Neural cell (in vitro differentiated cells): ENCODE data around the gene HS6ST1.
"Not testable (repeated sequence)": the region's sequence is repeated elsewhere in the genome, so short reads cannot be mapped to it uniquely, and the experiment has no call there.

ENCODE experiments used
- CTCF ChIP-seq: fragments of 450-650 bp; IDR thresholded peaks from 2 replicates; pipeline ENCODE4 v1.5.1; 2014; ENCODE audit warnings: antibody characterized with exemption, mild to moderate bottlenecking, moderate library complexity; ENCODE audit not compliant: poor library complexity, severe bottlenecking
- EZH2 ChIP-seq: fragments of 200-600, 300-800 bp; shearing (Covaris generic), sonication (generic); IDR thresholded peaks from 2 replicates; pipeline ENCODE4 v1.6.1; 2014; ENCODE audit warnings: antibody characterized with exemption, low read length, borderline replicate concordance, mild to moderate bottlenecking; ENCODE audit not compliant: insufficient read depth, poor library complexity, severe bottlenecking
- MXI1 ChIP-seq: fragments of 450-650 bp; conservative IDR thresholded peaks from 2 replicates; pipeline ENCODE4 v1.6.1; 2014; ENCODE audit warnings: antibody characterized with exemption, mild to moderate bottlenecking; ENCODE audit not compliant: poor library complexity, severe bottlenecking
- POLR2AphosphoS5 ChIP-seq: IDR thresholded peaks from 2 replicates; pipeline ENCODE4 v1.6.1; 2012
- RAD21 ChIP-seq: fragments of 450-650 bp; conservative IDR thresholded peaks from 2 replicates; pipeline ENCODE4 v1.6.1; 2014; ENCODE audit warnings: antibody characterized with exemption, mild to moderate bottlenecking, moderate library complexity
- SMC3 ChIP-seq: fragments of 450-650 bp; conservative IDR thresholded peaks from 2 replicates; pipeline ENCODE4 v1.6.1; 2014; ENCODE audit warnings: antibody characterized with exemption, mild to moderate bottlenecking, moderate library complexity; ENCODE audit not compliant: poor library complexity
- TAF1 ChIP-seq: IDR thresholded peaks from 2 replicates; pipeline ENCODE4 v1.6.1; 2012; ENCODE audit warnings: low read depth

GRCh38 chr2:128267649-128268048 lies 51.0 kb downstream of the HS6ST1 start:
- TF ChIP-seq EZH2, POLR2AphosphoS5, CTCF, TAF1, SMC3, RAD21, MXI1: not testable (repeated sequence)
